ENCODE data around the gene AIFM2. TPM values are rescaled to one million over a fixed set of nuclear protein-coding genes. Genes with fewer than 3 reads are reported as not detected.

AIFM2 gene
- total RNA-seq, 1 experiment from 2014 or later = 20.7 TPM

DNA sequence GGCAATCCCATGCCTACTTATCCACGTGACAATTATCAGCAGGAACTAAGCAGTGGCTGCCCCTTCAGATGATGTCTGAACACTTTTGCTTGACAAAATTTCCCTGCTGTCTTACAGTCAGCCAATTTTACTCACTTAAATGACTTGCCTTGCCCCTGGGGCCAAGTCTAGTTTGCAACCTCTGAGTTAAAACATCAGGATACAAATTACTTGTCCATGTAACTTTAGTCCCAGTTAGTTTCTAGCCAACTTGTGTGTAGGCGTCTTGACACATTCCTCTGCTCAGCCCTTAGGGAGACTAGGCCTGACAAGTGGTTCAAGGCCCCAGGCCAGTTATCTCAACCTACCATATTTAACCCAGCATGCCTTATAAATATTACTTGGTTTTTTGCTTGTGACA lies 25.5 kb upstream of the AIFM2 start:
- DNase-seq = no peak
- Histone ChIP-seq H3K36me3 (peaks cover 85% of the 10 kb centered on the region), H3K9me3 (no peaks in the 10 kb centered on the region), H3K27me3 (no peaks in the 10 kb centered on the region), H3K4me3 (no peak overlapping the region)

DNA sequence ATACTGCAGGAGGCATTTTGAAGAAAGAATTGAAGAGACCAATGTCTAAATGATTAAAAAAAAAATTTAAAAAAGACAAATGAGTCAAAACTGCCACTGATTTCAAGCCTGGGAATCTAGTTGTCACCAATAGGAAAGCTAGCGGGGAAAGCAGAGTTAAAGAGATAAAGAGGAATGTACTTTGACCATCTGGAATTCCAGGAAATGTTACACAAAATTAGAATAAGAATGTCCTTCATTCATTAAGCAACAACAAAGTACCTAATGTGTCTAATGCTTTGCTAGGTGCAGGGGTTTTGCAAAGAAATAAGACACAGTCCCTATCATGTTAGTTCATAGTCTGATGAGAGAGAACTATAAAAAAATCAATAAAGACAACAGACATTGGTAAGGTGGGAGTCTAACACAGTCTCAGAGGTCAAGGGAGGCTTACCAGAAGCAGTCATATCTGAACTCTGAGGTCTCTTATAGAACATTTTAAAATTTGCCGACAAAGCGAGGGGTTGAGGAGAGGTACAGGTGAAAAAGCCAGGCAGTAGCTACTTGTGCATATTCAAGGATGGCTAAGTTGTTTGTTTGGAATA lies 22.7 kb upstream of the AIFM2 start:
- no peak for DNase-seq
- peaks cover 85% of the 10 kb centered on the region for H3K36me3 ChIP-seq
- no peak overlapping the region for H3K4me3 ChIP-seq
- no peaks in the 10 kb centered on the region for H3K27me3 ChIP-seq
- no peaks in the 10 kb centered on the region for H3K9me3 ChIP-seq

DNA sequence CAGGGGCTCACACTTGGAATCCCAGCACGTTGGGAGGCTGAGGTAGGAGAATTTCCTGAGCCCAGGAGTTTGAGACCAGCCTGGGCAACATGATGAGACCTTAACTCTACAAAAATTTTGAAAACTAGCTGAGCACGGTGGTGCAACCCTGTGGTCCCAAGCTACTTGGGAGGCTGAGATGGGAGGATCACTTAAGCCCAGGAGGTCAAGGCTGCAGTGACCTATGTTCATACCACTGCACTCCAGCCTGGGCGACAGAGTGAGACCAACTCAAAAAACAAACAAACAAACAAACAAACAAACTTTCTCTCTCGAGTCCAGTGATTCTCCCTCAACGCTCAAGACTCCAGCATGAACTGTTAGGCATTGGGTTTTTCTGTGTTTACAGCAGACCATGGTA lies 15.9 kb upstream of the AIFM2 start:
- H3K4me3 ChIP-seq = no peak overlapping the region
- DNase-seq = no peak
- H3K27me3 ChIP-seq = no peaks in the 10 kb centered on the region
- peaks cover 46% of the 10 kb centered on the region for H3K36me3 ChIP-seq
- no peaks in the 10 kb centered on the region for H3K9me3 ChIP-seq

DNA sequence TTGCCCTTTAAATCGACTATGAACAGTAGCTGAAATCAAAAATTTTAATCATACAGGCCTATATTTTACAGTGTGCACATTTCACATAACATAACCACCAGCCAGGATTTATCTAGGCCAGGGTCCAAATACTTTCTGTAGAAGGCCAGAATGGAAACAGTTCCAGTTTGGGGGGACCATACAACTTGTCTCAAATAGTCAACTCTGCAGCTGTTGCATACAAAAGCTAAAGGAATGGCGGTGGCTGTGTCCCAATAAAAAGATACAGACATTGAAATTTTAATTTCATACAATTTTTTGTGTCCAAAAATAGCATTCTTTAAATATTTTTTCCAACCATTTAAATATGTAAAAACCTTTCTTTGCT lies 14.6 kb upstream of the AIFM2 start:
- DNase-seq = no peak
- Histone ChIP-seq H3K36me3 (peaks cover 39% of the 10 kb centered on the region), H3K9me3 (no peaks in the 10 kb centered on the region), H3K27me3 (no peaks in the 10 kb centered on the region), H3K4me3 (peak overlapping the region; percentile 72)

DNA sequence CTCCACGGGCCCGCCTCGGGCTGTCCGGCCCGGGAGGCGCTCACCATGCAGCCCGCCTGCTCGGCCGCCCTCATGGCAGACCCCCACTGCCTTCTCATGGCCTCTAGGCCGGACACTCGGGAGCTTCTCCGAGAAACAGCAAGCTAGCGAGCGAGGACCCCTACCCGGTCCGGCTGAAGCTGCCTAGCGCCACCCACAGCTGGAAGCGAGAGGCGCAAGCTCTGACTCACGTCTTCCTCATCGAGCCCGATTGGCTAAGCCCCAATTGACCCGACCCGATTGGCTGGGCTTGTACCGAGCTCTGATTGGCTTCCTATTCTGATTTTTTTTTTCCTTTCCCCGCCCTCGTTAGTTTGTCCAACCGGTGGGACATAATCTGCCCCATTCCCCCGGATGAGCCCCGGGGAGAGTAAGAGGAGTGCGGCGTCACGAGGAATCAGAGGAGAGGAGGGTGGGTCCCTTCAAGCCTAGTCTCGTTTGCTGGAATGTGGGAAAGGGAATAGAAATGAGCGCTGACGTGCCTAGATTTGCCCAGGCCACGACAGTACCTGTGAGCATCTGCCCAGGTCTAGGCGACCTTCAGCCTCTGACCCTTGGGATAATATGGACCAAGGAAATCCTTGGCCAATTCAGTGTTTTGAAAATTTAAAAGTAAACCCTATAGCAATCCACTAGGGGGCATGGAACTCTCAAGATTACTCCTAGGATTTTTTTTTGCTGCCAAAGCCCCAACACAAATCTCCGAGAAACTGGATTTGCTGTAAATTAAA lies 14.0 kb upstream of the AIFM2 start, which contains the start of gene TYSND1:
TYSND1 (minus strand) TSS at position 212 of the 770 bp plus-strand sequence; CDS start at position 98, 114 bp downstream.
- peak; percentile 96 for DNase-seq
- Histone ChIP-seq H3K4me3 (peak within 1 kb of the TSS; percentile 72), H3K36me3 (peaks cover 38% of the 10 kb centered on the region), H3K27me3 (no peaks in the 10 kb centered on the region), H3K9me3 (no peaks in the 10 kb centered on the region)

DNA sequence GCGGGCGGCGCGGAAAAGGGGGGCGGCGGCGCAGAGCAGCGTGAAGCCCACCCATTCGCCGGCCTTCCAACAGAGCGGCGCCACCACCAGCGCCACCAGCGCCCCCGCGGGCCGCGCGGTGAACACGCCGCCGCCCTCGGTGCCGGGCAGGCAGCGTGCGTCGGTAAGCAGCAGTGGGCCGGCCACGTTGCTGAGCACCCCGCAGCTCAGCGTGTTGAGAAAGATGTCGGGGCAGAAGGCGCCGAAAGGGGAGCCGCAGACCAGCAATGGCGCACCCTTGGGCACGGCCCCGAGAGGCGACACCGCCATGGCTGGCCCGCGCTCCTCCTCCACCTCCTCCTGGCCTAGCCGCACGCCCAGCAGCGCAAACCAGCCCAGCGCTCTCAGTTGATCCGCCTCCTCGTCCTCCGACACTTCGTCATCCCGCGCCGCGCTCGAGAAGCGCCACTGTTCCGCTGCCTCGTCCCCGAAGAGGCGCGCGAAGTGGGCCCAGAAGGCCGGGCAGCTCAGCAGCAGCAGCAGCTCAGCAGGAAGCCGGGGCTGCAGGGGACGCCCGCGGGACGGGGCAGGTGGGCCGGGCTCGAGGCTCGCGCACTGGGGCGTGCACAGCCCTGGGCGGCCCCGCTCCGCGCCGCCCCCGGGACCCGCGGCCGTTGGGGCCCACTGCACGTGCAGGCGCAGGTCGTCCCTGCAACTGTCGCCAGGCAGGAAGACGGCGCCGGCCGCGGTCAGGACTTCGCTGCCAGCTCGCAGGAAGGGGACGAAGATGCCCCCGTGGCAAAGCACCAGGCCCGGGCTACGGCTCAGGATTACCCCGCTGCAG lies 13.3 kb upstream of the AIFM2 start:
- Histone ChIP-seq H3K36me3 (peaks cover 33% of the 10 kb centered on the region), H3K27me3 (no peaks in the 10 kb centered on the region), H3K4me3 (peak overlapping the region; percentile 72), H3K9me3 (no peaks in the 10 kb centered on the region)
- peak; percentile 65 for DNase-seq

DNA sequence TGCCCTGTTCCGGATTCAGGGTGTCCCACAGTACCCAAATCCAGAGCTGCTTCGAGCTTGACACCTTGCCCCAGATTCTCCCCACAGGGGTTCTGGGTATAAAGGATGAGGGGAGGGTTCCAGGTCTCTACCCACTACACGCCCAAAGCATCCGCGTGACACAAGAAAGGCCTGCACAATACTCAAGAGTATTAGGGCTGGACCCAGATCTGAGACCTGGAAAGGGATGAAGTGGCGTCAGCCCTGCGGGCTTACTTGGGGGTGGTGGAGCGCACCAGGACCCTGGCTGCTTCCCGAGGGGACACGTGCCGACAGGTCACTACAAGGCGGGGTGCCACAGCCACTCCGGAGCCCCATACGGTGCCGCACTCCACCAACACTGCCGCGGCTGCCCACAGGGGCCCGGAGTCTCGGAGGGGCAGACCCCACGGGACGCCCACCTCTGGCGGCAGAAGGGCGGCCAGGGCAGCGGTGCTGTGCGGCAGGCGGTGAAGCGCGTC lies 12.6 kb upstream of the AIFM2 start:
- Histone ChIP-seq H3K36me3 (peaks cover 29% of the 10 kb centered on the region), H3K9me3 (no peaks in the 10 kb centered on the region), H3K27me3 (no peaks in the 10 kb centered on the region), H3K4me3 (peak overlapping the region; percentile 72)
- DNase-seq = no peak

DNA sequence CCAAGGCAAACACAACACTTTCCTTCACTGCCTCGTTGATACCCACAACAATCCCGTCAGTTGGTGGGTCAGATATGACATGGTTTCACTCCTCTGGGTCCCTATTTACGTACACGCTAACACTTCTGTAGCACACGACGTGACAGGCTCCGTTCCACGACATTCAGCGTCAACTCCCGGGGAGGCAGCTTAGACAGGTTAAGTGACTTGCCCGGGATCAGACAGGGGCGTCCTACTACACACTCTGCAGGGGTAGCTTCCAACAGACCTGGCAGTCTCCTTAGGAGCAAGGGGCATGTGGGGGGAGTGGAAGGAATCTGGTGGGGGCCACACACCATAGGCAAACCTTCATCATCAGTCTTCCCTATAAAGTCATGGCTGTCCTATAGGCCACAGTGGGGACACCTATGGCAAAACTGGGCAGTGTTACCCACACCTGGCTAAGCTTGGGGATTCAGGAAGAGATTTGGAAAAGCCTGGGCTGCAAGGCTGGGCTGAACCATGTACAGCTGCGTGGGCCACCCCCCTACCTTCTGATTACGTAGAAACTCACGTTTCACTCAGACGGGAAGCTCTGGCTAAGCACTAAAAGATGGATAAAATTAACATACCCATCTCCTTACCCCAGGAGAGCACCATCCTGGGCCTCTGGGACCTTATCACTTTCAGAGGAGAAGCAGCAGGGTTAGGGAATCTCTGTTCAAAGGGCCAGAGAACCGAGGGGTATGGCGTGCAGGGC lies 11.9 kb upstream of the AIFM2 start:
- DNase-seq = no peak
- peak overlapping the region; percentile 72 for H3K4me3 ChIP-seq

DNA sequence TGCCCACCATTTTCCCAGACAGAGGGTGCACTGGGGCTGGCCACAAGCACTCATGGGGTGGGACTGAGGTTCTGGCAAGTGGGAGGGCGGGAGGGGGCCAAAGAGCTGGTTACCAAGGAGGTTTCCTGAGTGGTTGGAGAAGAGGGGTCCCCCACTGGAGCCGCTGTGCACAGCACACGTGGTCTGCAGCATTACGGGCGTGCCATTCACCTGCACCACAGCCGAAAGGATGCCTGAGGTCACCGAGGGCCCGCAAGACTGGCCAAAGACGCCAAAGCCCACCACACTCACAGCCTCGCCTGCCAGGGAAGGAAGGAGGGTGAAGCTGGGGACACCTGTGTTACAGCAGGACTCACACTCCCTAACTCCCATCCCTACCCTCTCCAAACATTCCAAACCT lies 9.9 kb upstream of the AIFM2 start:
- peaks cover 32% of the 10 kb centered on the region for H3K36me3 ChIP-seq
- no peaks in the 10 kb centered on the region for H3K9me3 ChIP-seq
- no peak for DNase-seq
- H3K4me3 ChIP-seq = no peak overlapping the region
- no peaks in the 10 kb centered on the region for H3K27me3 ChIP-seq

More for the DNA sequence above, 11.9 kb upstream of the AIFM2 start:
- H3K27me3 ChIP-seq = no peaks in the 10 kb centered on the region
- no peaks in the 10 kb centered on the region for H3K9me3 ChIP-seq
- peaks cover 25% of the 10 kb centered on the region for H3K36me3 ChIP-seq

DNA sequence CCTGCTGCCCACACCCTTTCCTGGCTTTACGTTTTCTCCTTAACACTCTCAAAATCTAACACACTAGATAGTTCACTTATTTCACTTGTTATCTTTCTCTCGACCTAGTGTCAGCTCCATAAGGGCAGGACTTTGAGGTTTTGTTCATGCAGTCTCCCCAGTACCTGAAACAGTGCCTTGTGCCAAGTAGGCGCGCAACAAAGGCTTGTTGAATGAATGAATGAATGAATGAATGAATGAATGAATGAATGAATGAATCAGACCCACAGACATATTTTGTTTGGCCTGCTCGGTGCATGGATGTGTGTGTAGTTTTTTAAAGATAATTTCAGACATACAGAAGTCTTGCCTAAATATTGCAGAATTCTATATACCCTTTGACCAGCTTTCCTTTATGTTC lies 7.7 kb upstream of the AIFM2 start:
- Histone ChIP-seq H3K36me3 (peaks cover 31% of the 10 kb centered on the region), H3K4me3 (no peak overlapping the region), H3K9me3 (no peaks in the 10 kb centered on the region), H3K27me3 (no peaks in the 10 kb centered on the region)
- no peak for DNase-seq

DNA sequence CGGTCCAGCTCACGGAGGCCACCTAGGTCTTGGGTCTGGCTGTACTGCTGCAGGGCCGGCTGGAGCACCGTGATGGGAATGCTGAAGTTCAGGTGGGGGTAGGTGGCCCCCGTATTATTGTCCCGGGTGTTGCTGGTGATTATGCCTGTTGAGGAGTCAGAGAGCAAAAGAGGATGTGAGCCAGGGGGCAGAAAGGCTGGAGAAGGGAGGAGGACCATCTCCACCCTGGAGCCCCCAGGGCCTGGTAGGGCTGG lies 7.3 kb upstream of the AIFM2 start:
- Histone ChIP-seq H3K36me3 (peaks cover 29% of the 10 kb centered on the region), H3K4me3 (no peak overlapping the region), H3K27me3 (no peaks in the 10 kb centered on the region), H3K9me3 (no peaks in the 10 kb centered on the region)
- DNase-seq = no peak

DNA sequence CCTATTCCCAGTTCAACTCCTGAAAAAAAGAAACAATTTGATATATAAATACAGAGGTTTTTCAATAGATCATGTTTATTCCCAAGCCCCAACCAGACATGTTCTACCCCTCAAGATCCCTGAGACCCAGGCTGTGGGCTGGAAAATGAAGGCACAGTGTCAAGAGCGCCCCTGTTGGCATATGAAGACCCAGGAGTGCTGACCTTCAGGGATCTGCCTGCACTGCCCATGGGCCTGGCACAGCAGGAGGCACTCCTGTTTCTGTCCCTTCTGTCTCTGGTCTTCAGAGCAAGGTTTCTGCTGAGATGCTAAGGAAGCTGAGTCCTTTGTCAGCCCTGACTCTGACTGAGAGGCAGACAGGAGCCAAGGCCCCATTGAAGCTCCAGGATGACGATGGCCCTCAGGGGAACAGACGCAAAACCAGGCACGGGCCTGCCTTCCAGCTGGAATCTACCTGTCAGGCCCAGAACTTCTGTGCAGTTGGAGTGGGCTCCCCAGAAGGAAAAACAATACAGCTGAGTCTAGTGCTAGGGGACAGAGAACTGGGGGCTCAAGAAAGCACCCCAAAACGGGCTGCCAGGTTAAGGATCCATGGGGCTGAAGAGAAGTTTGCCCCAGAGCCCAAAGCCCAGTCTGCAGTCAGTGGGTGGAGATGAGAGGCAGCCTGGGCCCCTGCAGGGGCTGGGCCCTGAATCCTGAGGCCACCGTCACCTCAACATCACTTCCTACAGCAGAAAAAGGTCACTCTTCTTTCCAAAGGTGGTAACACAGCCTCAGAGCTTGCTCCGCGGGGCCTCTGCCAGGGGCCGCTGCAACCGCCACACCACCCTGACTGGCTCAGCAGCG lies 6.7 kb upstream of the AIFM2 start:
- H3K4me3 ChIP-seq = no peak overlapping the region
- no peak for DNase-seq
- H3K36me3 ChIP-seq = peaks cover 29% of the 10 kb centered on the region
- H3K27me3 ChIP-seq = no peaks in the 10 kb centered on the region
- H3K9me3 ChIP-seq = no peaks in the 10 kb centered on the region

DNA sequence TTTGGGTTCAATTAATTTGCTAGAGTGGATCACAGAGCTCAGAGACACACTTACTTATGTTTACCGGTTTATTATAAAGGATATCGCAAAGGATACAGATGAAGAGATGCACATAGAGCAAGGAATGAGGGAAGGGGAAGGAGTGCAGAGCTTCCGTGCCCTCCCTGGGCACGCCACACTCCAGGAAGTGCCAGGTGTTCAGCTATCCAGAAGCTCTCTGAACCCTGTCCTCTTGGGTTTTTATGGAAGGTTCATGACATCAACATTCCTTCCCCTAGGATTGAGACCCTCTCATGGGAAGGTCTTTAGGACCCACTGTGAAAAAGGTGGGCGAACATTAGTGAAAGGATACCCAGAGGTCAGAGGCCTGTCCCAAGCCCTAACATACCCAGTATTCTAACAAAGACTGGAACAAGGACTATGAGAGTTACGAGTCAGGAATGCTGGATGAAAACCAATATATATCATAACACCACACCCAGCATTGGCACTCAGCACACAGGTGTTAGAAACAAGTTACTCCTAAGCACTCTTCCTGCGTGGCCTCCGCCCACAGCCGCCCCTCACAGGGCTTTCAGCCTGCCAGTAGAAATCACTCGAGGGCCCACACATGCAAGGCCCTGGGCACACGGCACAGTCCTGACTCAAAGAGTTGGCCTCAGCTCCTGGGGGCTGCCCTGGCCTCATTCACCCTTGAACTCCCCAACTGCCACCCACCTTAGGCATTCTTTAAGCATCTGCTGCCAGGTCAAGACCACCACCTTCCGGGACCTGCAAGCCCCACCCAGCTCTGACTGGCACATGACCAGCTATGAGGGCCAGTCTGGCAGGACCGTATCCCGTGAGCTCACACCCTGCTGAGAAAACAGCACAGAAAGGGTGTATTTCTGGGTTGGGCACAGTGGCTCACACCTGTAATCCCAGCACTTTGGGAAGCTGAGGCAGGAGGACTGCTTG lies 5.6 kb upstream of the AIFM2 start:
- Histone ChIP-seq H3K4me3 (no peak overlapping the region), H3K9me3 (no peaks in the 10 kb centered on the region), H3K36me3 (peaks cover 20% of the 10 kb centered on the region), H3K27me3 (no peaks in the 10 kb centered on the region)
- no peak for DNase-seq

DNA sequence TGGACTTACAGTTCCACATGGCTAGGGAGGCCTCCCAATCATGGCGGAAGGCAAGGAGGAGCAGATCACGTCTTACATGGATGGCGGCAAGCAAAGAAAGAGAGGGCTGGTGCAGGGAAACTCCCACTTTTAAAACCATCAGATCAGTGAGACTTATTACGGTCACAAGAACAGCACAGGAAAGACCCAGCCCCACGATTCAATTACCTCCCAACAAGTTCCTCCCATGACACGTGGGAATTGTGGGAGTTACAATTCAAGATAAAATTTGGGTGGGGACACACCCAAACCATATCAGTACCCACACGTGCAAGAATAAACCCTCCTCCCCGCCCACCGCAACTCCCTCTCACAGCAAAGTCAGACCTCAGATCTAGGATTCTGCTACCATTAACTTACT lies 4.5 kb upstream of the AIFM2 start:
- H3K27me3 ChIP-seq = no peaks in the 10 kb centered on the region
- H3K4me3 ChIP-seq = no peak overlapping the region

DNA sequence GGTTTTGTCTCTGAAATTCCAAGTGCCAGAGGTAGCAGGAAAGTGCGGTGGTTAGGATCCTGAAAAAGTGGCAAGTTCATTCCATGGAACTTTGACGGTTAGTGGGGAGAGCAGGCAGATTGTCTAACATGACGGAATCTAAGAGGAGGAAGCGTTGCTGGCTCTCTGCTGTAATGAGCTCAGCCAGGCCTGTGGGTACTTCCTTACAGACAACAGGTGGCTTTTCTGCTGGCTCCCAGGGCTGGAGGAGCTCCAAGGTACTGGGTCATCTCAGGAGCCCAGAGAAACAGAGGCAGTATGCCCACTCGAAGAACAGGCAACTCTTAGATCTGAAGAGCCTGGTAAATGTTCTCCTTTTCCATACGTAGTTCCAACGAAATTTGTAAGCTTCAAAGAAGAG lies 3.1 kb upstream of the AIFM2 start:
- Histone ChIP-seq H3K27me3 (no peaks in the 10 kb centered on the region), H3K4me3 (no peak overlapping the region), H3K9me3 (no peaks in the 10 kb centered on the region), H3K36me3 (peaks cover 16% of the 10 kb centered on the region)
- no peak for DNase-seq

More for the DNA sequence above, 4.5 kb upstream of the AIFM2 start:
- DNase-seq = no peak
- Histone ChIP-seq H3K36me3 (peaks cover 15% of the 10 kb centered on the region), H3K9me3 (no peaks in the 10 kb centered on the region)
